ENCODE results near the gene KIF25. TPM values are rescaled to one million over a fixed set of nuclear protein-coding genes. Genes with fewer than 3 reads are reported as not detected.
A peak's percentile ranks its signal among the peaks of the same experiment; 100 is the strongest.

Gene KIF25
- total RNA-seq, 3 donors from 2014 or later: 0.14 to 1.1 (median 0.41) TPM

DNA sequence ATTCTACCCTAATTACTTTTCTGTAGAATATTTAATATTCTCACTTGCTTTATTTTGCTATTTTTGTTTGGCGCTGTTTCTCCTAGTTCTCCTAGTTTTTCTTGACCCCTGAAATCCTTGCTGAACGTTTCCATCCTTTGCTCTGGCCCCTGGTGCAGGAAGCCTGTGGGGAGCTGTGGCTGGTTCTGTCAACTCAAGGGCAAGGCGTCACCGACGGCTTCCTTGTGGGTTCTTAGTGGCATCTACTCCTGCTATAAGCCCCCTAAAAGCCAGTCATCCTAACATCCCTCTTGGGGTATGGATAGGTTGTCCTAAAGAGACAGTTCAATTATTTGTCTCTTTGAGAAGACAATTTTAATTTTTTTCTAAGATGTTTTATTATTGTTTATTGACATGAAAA is 36.9 kb upstream of the KIF25 start:
- no peak overlapping the region for H3K4me3 ChIP-seq
- intact Hi-C loops (cut with DNase I, micrococcal nuclease): no loop called here
- H3K9me3 ChIP-seq: no peaks in the 10 kb centered on the region
- ATAC-seq (no peak), DNase-seq (no peak)
- no peaks in the 10 kb centered on the region for H3K36me3 ChIP-seq (ENCODE audit: low read depth)
- peaks cover 5% of the 10 kb centered on the region for H3K4me1 ChIP-seq (ENCODE audit: low read depth)
- TF ChIP-seq, protein P1, sequence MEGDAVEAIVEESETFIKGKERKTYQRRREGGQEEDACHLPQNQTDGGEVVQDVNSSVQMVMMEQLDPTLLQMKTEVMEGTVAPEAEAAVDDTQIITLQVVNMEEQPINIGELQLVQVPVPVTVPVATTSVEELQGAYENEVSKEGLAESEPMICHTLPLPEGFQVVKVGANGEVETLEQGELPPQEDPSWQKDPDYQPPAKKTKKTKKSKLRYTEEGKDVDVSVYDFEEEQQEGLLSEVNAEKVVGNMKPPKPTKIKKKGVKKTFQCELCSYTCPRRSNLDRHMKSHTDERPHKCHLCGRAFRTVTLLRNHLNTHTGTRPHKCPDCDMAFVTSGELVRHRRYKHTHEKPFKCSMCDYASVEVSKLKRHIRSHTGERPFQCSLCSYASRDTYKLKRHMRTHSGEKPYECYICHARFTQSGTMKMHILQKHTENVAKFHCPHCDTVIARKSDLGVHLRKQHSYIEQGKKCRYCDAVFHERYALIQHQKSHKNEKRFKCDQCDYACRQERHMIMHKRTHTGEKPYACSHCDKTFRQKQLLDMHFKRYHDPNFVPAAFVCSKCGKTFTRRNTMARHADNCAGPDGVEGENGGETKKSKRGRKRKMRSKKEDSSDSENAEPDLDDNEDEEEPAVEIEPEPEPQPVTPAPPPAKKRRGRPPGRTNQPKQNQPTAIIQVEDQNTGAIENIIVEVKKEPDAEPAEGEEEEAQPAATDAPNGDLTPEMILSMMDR (IDR thresholded peaks at IDR 0.05): no peak

DNA sequence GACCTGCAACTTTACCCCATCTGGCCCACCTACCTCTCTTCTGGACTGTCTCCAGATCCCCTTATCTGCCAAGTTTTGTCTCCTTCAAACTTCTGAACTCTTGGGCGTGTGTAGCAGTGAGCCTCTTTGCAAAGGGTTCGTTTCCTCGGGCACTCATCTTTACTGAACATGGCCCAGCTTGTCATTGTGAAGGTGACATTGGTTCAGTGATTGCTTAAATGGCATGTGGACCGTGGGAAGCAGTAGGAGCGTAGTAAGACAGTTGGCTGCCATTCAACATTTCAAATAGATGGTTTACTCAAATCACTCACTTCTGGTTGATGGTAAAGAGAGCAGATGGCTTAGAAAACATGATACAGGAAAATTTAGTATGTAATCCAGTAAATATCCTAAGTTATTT is 34.8 kb upstream of the KIF25 start:
- no peaks in the 10 kb centered on the region for H3K36me3 ChIP-seq (ENCODE audit: low read depth)
- no peak for DNase-seq
- no peak for ATAC-seq
- H3K9me3 ChIP-seq: no peaks in the 10 kb centered on the region
- intact Hi-C loops (cut with DNase I, micrococcal nuclease): no loop called here
- no peak overlapping the region for H3K4me3 ChIP-seq
- peaks cover 11% of the 10 kb centered on the region for H3K4me1 ChIP-seq (ENCODE audit: low read depth)
- TF ChIP-seq, protein P1 (IDR thresholded peaks at IDR 0.05): no peak

DNA sequence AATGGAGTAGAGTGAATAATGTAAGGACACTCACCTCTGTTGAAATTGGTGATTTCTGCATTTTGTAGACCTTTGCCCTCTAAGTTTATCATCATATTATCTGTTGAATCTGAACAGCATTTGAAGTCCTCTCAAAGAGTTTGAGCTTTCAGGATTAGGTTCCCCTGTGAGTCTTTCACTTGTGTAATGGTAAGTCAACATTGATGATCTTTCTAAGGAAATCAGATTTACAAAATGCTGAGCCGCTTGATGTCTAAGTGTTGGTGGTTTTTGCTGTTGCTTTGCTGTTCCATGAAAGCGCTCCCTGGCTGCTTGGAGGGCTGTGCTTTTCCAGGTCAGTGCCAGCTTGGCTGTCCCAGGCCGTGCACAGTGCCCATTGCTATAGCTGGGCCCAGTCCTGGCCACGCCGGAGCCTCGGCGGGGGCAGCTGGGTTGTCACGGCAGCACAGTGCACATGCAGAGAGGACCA is 33.8 kb upstream of the KIF25 start:
- ATAC-seq: no peak
- Histone ChIP-seq H3K4me1 (ENCODE audit: low read depth) (peaks cover 11% of the 10 kb centered on the region), H3K36me3 (ENCODE audit: low read depth) (no peaks in the 10 kb centered on the region), H3K4me3 (no peak overlapping the region), H3K9me3 (no peaks in the 10 kb centered on the region)
- DNase-seq: no peak
- intact Hi-C loops (cut with DNase I, micrococcal nuclease): no loop called here
- TF ChIP-seq, protein P1 (IDR thresholded peaks at IDR 0.05): no peak

DNA sequence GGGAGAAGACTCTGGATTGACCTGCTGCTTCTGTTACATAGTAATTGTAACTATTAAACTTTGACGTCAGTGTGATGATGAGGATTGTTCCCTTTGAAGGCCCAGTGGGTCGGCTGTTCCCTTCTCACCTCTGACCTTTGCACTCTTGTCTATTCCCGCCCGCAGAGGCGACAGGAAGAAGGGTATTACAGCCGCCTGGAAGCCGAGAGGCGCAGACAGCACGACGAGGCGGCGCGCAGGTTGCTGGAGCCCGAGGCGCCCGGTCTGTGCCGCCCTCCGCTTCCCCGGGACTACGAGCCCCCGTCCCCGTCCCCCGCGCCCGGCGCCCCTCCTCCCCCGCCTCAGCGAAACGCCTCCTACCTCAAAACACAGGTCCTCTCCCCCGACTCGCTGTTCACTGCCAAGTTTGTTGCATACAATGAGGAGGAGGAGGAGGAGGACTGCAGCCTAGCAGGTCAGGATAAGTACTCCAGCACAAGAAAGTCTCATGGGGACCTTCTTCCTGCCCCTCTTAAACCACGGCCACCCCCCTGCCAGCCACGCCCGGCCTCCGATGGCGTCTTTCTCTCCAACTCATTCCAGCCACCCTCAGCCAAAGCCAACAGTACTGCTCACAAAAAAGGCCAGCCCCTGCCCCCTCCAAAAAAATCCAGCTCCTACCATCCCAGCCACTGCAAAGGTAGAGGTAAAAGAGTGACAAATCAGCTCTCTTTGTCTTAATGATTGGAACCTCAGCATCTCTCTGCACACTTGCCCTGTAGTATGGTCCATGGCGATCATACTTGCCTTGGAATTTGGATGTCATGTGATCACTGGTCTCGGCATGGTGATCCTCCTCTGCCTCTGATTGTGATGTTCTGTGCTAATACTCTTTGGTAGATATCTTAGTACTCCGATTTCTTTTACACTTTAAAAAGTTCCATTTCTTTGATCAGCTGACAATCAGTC is 31.6 kb upstream of the KIF25 start:
- TF ChIP-seq, protein P1 (IDR thresholded peaks at IDR 0.05): no peak
- intact Hi-C loops (cut with DNase I, micrococcal nuclease): no loop called here
- H3K4me3 ChIP-seq: no peak overlapping the region
- peaks cover 11% of the 10 kb centered on the region for H3K4me1 ChIP-seq (ENCODE audit: low read depth)
- DNase-seq: peak; percentile 58 to 61 (median 60)
- H3K36me3 ChIP-seq (ENCODE audit: low read depth): no peaks in the 10 kb centered on the region
- peak; percentile 76 for ATAC-seq
- H3K9me3 ChIP-seq: no peaks in the 10 kb centered on the region

DNA sequence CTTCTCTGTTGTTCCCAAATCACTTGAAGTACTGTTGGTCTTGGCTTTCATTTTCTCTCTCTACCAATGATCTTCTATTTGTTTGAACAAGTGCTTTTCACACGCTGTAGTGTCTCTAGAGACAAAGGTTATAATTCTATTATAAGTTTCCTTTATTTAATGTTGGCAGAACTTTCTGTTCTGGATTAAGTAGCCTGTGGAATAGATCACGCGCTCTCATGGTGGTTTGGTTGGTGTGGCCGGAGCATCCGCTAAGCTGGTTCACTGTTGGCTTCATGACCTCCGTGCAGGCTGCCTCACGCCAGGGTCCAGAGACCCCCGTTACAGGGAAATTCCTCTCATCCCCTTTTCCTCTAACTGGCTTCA is 30.9 kb upstream of the KIF25 start:
- TF ChIP-seq, protein P1 (IDR thresholded peaks at IDR 0.05): no peak
- intact Hi-C loops (cut with DNase I, micrococcal nuclease): no loop called here

More for the DNA sequence above, 30.9 kb upstream of the KIF25 start:
- Histone ChIP-seq H3K9me3 (no peaks in the 10 kb centered on the region), H3K4me1 (ENCODE audit: low read depth) (peaks cover 11% of the 10 kb centered on the region), H3K4me3 (no peak overlapping the region), H3K36me3 (ENCODE audit: low read depth) (no peaks in the 10 kb centered on the region)
- ATAC-seq: no peak
- DNase-seq: no peak

Measured in mucosa of descending colon (tissue), 3 donors.